Endometrial microvascular endothelial cells (primary cell): ENCODE measurements around the gene GTF2A1. TPM values are rescaled to one million over a fixed set of nuclear protein-coding genes. Genes with fewer than 3 reads are reported as not detected.

ENCODE experiments used
- in situ Hi-C: cut with HindIII; loops from 2 replicates; pipeline ENCODE4 v1.10.0; 2017; ENCODE audit warnings: low sequenced_read_pairs, low pct_unique_long_range_greater_than_20kb; ENCODE audit errors: inconsistent ontology term
- total RNA-seq: library from RNA; depleted of rRNA; stranded (reverse); fragments of >200 nt; gene quantifications from one replicate; pipeline ENCODE4 v1.2.3, GENCODE V29; 2015; ENCODE audit errors: inconsistent ontology term

Gene GTF2A1
- total RNA-seq, 1 donor from 2014 or later, result 25.3 TPM

GRCh38 chr14:81193924-81194633 lies 26.7 kb downstream of the GTF2A1 start:
- in situ Hi-C loops, result no loop called here

DNA sequence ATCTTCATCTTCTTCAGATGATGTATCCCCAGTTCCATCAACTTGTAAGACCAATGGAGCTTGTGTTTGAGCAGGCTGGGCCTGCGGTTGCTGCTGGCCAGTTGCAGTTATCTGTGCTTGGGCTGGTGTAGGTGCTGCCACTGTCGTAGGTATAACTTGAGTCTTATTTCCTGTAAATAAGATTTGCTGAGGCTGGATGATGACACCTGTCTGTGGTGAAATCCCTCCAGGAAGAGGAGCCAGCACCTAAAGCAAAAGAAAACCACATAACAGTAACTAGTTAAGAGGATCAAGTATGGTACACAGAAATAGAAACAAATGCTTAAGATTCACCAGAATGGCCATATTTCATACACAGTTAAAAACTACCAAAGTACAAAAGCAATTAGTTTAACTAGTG lies 28.2 kb downstream of the GTF2A1 start:
- in situ Hi-C loops, result no loop called here

DNA sequence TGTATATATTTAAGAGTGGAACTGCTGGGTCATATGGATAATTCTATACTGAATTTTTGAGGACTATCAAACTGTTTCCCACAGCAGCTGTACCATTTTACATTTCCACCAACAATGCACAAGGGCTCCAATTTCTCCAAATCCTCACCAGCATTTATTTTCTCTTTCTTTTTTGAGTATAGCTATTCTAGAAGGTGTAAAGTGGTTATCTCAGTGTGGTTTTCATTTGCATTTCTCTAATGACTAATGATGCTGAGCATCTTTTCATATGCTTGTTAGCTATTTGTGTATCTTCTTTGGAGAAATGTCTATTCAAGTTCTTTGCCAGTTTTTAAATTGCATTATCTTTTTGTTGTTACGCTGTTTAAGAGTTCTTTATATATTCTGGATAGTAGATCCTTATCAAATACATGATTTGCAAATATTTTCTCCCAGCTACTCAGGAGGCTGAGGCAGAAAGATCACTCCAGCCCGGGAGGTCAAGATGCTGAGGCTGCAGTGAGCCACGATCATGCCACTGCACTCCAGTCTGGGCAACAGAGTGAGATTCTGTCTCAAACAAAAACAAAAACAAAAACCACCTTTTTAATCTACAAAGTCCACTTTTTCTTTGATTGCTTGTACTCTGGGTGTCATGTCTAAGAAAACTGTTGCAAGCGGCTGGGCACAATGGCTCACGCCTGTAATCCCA lies 32.8 kb downstream of the GTF2A1 start:
- in situ Hi-C loops, result no loop called here

GRCh38 chr14:81179631-81180030 lies 41.1 kb downstream of the GTF2A1 start:
- in situ Hi-C loops, result no loop called here

- in situ Hi-C loops, result no loop called here
Observed at GRCh38 chr14:81178063-81178462, 42.7 kb downstream of the GTF2A1 start.

DNA sequence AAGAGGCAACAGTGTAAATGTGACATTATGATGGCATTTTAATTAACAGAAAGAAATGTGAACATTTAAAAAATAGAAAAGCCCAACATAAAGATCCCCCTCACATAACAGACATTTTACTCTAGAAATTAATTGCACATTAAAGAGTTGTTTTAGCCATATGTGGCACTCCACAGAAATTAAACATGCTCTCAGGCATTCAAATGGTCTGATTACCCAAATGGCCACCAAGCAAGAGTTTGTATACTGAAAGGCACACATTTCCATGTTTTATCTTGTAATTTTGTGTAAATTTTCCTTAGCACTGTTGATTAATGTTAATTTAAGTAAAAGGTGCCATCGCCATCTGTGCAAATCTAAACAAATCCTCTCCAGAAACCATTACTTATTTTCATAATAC lies 43.5 kb downstream of the GTF2A1 start:
- in situ Hi-C loops, result no loop called here

GRCh38 chr14:81176241-81176640 lies 44.5 kb downstream of the GTF2A1 start:
- in situ Hi-C loops, result no loop called here

- in situ Hi-C loops, result no loop called here
Observed at GRCh38 chr14:81172881-81173280, 47.9 kb downstream of the GTF2A1 start.

DNA sequence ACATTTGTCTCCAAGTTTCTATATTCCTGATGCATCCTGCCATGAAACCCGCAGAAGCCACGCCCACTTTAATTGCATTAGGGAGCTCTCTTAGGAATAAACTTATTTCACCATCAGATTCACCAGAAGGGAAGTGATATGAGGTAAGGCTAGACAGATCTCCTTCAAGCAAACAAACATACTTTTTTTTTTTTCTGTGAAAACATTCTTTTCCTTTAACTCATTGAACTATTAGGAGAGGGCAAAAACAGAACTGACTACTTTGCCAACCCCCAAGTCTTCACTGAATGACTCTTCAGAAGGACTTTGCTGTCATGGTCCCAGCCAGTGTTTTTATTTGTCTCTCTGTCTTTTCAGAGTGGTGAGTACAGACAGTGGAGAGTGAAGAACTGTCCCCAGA lies 48.4 kb downstream of the GTF2A1 start:
- in situ Hi-C loops, result no loop called here

- in situ Hi-C loops, result no loop called here
Observed at GRCh38 chr14:81170829-81171195, 49.9 kb downstream of the GTF2A1 start.

DNA sequence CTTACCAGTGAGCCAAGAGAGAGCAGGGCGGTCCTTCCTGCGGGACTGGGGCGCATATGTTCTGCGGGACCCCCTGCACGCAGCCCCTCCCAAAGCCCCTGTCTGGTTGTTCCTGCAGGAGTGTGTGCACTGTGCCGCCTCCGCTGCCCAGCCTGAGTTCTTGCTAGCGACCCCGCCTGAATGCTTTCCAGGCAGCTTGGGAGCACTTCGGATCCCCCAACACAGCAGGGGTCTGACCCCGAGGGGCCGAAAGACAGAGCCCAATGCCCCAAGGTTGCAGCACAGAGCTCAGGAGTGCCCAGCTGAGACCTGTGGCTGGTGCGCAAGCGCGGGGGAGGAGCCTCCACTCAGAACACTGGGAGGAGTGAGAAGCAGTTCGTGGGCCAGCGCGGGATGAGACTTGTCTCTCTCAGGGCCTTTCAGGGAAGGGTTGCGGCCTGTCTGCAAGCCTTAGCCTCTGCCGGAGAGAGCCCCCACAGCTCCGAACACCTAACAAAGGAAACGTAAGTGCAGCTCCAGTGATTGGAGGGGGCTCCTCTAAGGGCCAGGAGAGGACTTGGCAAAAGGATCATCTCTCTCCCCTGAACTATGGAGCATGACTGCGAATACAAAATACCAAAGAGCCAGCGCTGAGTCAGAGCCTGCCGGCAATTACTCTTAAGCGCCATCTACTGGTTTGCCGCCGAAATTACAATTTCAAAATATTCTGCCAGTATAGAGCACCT lies 50.5 kb downstream of the GTF2A1 start:
- in situ Hi-C loops, result no loop called here

DNA sequence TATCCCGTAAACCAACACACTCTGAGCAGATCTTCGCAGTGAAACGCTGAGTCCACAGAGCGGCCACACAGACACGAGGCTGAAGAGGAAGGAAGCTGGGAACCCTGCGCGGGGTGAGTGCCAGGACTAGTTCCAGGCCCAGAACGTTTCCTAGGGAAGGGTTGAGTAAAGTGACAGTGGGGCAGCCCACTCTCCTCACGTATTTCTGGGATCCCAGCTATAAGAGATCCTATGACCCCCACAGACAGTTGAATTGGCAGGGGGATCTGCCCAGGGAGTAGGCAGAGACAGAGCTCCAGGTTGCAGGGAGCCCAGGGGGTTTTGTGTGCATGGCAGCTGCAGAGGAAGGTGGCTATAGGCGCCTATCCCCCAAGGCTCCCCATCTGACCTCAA lies 51.1 kb downstream of the GTF2A1 start:
- in situ Hi-C loops, result no loop called here

DNA sequence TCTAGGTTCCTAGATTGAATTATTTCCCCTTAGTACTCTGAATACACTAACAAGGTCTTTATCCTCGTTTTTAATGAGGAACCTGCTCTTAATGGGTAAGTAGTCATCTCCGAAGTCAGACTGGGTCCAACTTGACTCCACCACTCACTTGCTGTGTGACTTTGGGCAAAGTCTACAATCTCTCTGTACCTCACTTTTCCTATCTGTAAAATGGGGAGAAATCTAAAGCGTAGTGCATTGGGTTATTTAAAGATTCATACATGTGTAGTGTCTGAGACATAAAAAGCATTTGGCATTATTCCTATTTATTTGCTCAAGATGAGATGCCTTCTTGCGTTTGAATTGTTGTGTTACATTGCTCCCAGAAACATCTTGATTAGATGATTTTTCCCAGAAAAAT lies 51.5 kb downstream of the GTF2A1 start:
- in situ Hi-C loops, result no loop called here

GRCh38 chr14:81166121-81166520 lies 54.6 kb downstream of the GTF2A1 start:
- in situ Hi-C loops, result no loop called here

DNA sequence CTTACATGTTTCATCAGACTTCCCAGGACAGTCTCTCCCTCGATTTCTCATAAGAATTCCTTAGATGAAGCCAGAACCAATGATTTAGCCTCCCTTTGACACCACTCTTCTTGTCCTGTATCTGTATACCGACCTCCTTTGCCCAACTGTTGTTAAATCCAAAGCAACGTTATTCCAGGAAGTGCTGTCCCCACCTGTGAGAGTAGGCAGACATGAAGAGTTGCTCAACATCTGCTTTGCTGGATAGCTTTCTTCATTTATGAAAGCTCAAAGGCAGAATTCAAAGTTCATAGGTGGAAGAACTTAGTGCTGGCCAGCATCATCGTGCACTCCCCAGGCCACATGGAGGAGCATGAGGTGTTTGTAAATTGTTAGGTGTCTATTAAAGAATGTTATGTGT lies 55.6 kb downstream of the GTF2A1 start:
- in situ Hi-C loops, result no loop called here

GRCh38 chr14:81164167-81164774 lies 56.5 kb downstream of the GTF2A1 start:
- in situ Hi-C loops, result no loop called here

GRCh38 chr14:81162941-81163340 lies 57.8 kb downstream of the GTF2A1 start:
- in situ Hi-C loops, result no loop called here

- in situ Hi-C loops, result no loop called here
Observed at GRCh38 chr14:81161749-81162148, 59.0 kb downstream of the GTF2A1 start.

DNA sequence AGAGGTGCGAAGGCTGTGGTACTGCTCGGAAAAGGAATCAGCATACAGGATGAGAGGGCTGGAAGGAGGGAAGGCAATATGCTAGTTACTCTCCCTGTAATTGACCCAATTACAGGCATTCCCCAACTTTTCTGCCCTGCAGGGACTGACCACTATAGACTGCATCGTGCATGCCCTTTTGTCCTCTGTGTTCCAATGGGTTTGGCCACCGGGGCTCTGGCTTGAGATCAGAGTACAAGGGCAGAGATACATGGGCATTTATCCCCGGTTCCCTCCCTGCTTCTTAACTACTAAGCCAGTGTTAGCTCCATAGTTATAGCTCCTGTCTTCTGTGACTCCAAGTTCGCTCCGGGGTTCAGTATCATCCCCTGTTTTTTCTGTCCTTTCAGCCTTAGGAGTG lies 59.7 kb downstream of the GTF2A1 start:
- in situ Hi-C loops, result no loop called here

DNA sequence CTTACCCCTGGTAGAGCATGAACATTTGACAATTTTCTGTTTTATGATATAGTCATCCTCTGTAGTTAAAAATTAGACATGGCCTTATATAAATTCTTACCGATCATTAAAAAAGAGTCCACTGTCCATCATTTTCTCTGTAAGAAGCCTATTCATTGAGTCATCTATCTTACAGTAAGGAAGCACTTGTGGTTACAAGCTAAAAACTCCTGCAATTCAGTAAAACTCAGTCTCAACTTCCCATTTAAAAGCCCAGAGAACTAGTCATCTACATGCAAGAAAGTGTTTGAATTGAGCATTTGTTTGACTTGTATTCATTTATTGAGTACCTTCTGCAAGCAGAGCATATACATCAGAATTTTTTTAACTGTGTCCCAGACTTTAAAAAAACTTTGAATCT lies 63.3 kb downstream of the GTF2A1 start:
- in situ Hi-C loops, result no loop called here
